ENCODE measurements around the gene KCNC3.

- TF ChIP-seq CTCF (conservative IDR thresholded peaks at IDR 0.05; ENCODE audit: low read depth, low read length): no peak
- no peak for TF ChIP-seq SMC3 (IDR thresholded peaks at IDR 0.05; ENCODE audit: low read depth, low read length)
- no peak for TF ChIP-seq POLR2A (IDR thresholded peaks at IDR 0.05; ENCODE audit: low read depth, low read length)
- TF ChIP-seq CHD1 (IDR thresholded peaks at IDR 0.05; ENCODE audit: low read depth, low read length): no peak
- TF ChIP-seq BHLHE40 (IDR thresholded peaks at IDR 0.05; ENCODE audit: low read depth, low read length): no peak
Measured at GRCh38 chr19:50320596-50320995, 8.6 kb downstream of the KCNC3 start.

All from IMR-90 (cell line).